ENCODE data around the gene ATG16L2.

DNA sequence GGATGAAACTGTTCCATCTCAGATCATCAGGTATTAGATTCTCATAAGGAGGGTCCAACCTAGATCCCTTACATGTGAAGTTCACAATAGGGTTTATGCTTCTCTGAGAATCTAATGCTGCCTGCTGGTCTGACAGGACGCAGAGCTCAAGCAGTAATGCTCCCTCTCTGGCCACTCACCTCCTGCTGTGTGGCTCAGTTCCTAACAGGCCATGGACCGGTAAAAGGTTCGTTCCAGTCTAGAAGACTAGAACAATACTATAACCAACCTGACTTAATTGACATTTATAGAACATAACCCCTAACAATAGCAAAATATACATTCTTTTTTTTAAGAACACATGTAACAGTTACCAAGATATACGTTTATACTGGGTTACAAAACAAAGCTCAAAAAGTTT, 45.8 kb downstream of the ATG16L2 start:
- TF ChIP-seq, protein P1, sequence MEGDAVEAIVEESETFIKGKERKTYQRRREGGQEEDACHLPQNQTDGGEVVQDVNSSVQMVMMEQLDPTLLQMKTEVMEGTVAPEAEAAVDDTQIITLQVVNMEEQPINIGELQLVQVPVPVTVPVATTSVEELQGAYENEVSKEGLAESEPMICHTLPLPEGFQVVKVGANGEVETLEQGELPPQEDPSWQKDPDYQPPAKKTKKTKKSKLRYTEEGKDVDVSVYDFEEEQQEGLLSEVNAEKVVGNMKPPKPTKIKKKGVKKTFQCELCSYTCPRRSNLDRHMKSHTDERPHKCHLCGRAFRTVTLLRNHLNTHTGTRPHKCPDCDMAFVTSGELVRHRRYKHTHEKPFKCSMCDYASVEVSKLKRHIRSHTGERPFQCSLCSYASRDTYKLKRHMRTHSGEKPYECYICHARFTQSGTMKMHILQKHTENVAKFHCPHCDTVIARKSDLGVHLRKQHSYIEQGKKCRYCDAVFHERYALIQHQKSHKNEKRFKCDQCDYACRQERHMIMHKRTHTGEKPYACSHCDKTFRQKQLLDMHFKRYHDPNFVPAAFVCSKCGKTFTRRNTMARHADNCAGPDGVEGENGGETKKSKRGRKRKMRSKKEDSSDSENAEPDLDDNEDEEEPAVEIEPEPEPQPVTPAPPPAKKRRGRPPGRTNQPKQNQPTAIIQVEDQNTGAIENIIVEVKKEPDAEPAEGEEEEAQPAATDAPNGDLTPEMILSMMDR (conservative IDR thresholded peaks at IDR 0.05), result no peak
- no peak for TF ChIP-seq ZFX (IDR thresholded peaks at IDR 0.05)
